A673 (cell line): ENCODE results near the gene BTBD9. TPM values are rescaled to one million over a fixed set of nuclear protein-coding genes. Genes with fewer than 3 reads are reported as not detected.

Source experiments
- BruUV-seq: library from RNA; stranded (reverse); fragments of 400-500 nt; replicated peaks from 2 replicates; lab custom pipeline; 2021; lab: Mats Ljungman, UMichigan
- CTCF ChIA-PET: fragments of 300-600 bp; sonication (Branson Sonifier 250); formaldehyde crosslinking; loops from one replicate; lab custom pipeline; 2022; ENCODE audit warnings: antibody characterized with exemption; lab: Charles Lee
- POLR2A ChIA-PET: fragments of 300-600 bp; sonication (Branson Sonifier 250); formaldehyde crosslinking; loops from one replicate; lab custom pipeline; 2022; ENCODE audit warnings: antibody characterized with exemption; ENCODE audit not compliant: low non-redundant PET; lab: Charles Lee
- DNase-seq: peaks from one replicate; pipeline ENCODE4 v3.0.0-alpha.2; 2015; ENCODE audit warnings: low spot score
- H3K27ac ChIP-seq: fragments of 200-600 bp; sonication (generic); 2 replicates; pipeline ENCODE4 v1.5.1; 2016; ENCODE audit warnings: mixed run types, low read depth, mild to moderate bottlenecking, mixed read lengths, antibody characterized with exemption, low read length; ENCODE audit not compliant: poor library complexity, severe bottlenecking
- H3K27me3 ChIP-seq: fragments of 200-600 bp; sonication (generic); replicated peaks from 2 replicates; pipeline ENCODE4 v1.6.1; 2017; ENCODE audit warnings: mixed run types, low read depth, mild to moderate bottlenecking, mixed read lengths, antibody characterized with exemption, low read length; ENCODE audit not compliant: insufficient read depth, poor library complexity
- H3K36me3 ChIP-seq: fragments of 200-600 bp; sonication (generic); 2 replicates; pipeline ENCODE4 v1.6.1; 2016; ENCODE audit warnings: mixed run types, mild to moderate bottlenecking, mixed read lengths, antibody characterized with exemption, low read length; ENCODE audit not compliant: insufficient read depth, poor library complexity, severe bottlenecking
- H3K4me1 ChIP-seq: fragments of 200-600 bp; sonication (generic); 2 replicates; pipeline ENCODE4 v1.6.1; 2017; ENCODE audit warnings: mixed run types, mild to moderate bottlenecking, mixed read lengths, antibody characterized with exemption, low read length; ENCODE audit not compliant: insufficient read depth, poor library complexity, severe bottlenecking
- H3K4me3 ChIP-seq: fragments of 200-600 bp; sonication (generic); 2 replicates; pipeline ENCODE4 v1.5.1; 2016; ENCODE audit warnings: low read depth, mixed run types, mild to moderate bottlenecking, mixed read lengths, low read length; ENCODE audit not compliant: poor library complexity, severe bottlenecking
- H3K9me3 ChIP-seq: fragments of 200-600 bp; sonication (generic); 2 replicates; pipeline ENCODE4 v1.6.1; 2016; ENCODE audit warnings: mixed run types, low read depth, mild to moderate bottlenecking, mixed read lengths, antibody characterized with exemption, low read length; ENCODE audit not compliant: poor library complexity, severe bottlenecking
- CTCF ChIP-seq: fragments of 300-800, 200-600 bp; sonication (generic); conservative IDR thresholded peaks from 2 replicates; pipeline ENCODE4 v1.5.1; 2017; ENCODE audit warnings: low read depth, mild to moderate bottlenecking, antibody characterized with exemption, low read length, moderate library complexity, mixed read lengths
- EZH2 ChIP-seq: fragments of 200-600 bp; sonication (generic); IDR thresholded peaks from 2 replicates; pipeline ENCODE4 v1.6.1; 2017; ENCODE audit warnings: borderline replicate concordance, low read depth, mild to moderate bottlenecking, mixed read lengths, antibody characterized with exemption, low read length; ENCODE audit not compliant: poor library complexity, severe bottlenecking
- intact Hi-C: fragments of 100-400 bp; cut with micrococcal nuclease; formaldehyde crosslinking; loops from one replicate; pipeline ENCODE4 v1.10.0; 2022; ENCODE audit not compliant: unreplicated experiment
- total RNA-seq: library from RNA; stranded (reverse); gene quantifications from 2 replicates; pipeline ENCODE4 v1.2.3, GENCODE V29; 2021

The BTBD9 gene
- total RNA-seq, 1 experiment from 2014 or later: 8.0 TPM

- Histone ChIP-seq H3K4me3 (no peak overlapping the region), H3K36me3 (no peaks in the 10 kb centered on the region), H3K27ac (no peak overlapping the region), H3K9me3 (no peaks in the 10 kb centered on the region), H3K27me3 (no peaks in the 10 kb centered on the region), H3K4me1 (no peaks in the 10 kb centered on the region)
- intact Hi-C loops: no loop called here
- no peak for DNase-seq
- TF ChIP-seq CTCF (no peak), EZH2 (no peak)
- no TSS peak for BruUV-seq
- POLR2A ChIA-PET: no interaction called here
- CTCF ChIA-PET: no interaction called here
These were observed 137.3 kb downstream of the BTBD9 start for GRCh38 chr6:38502423-38502822.

GRCh38 chr6:38501931-38502330 is 137.8 kb downstream of the BTBD9 start:
- Histone ChIP-seq H3K9me3 (no peaks in the 10 kb centered on the region), H3K4me1 (no peaks in the 10 kb centered on the region), H3K27me3 (no peaks in the 10 kb centered on the region), H3K4me3 (no peak overlapping the region), H3K27ac (no peak overlapping the region), H3K36me3 (no peaks in the 10 kb centered on the region)
- ChIA-PET CTCF (no interaction called here), POLR2A (no interaction called here)
- peak; percentile 64 for DNase-seq
- BruUV-seq: no TSS peak
- intact Hi-C loops: no loop called here
- TF ChIP-seq CTCF (no peak), EZH2 (no peak)

- DNase-seq: no peak
- POLR2A ChIA-PET: no interaction called here
- Histone ChIP-seq H3K27me3 (no peaks in the 10 kb centered on the region), H3K4me3 (no peak overlapping the region), H3K36me3 (no peaks in the 10 kb centered on the region), H3K4me1 (no peaks in the 10 kb centered on the region), H3K9me3 (no peaks in the 10 kb centered on the region), H3K27ac (no peak overlapping the region)
- TF ChIP-seq CTCF: no peak
- intact Hi-C loops: loop anchor here (5.0 kb wide), 1 partner anchor 467 kb away; no protein-coding TSS in a partner anchor
- no TSS peak for BruUV-seq
- CTCF ChIA-PET: no interaction called here
These were observed 140.1 kb downstream of the BTBD9 start for GRCh38 chr6:38499529-38500096.
